Activated naive CD4-positive, alpha-beta T cell treated with anti-CD3 and anti-CD28 coated beads, Interleukin-2, amount 10 ng/mL, durations not matched to agents 7 days and 5 days (primary cell): ENCODE data around the gene ZNF280D.

Experiments used
- CTCF ChIA-PET: fragments of 350-600 bp; sonication (Branson Sonifier 250); formaldehyde crosslinking; loops from one replicate; lab custom pipeline; 2021; ENCODE audit warnings: antibody characterized with exemption; lab: Charles Lee
- DNase-seq: peaks from one replicate; pipeline ENCODE4 v3.0.0-alpha.2; 2020
- H3K27ac Mint-ChIP-seq: one replicate; pipeline ENCODE4 v1.8.0; 2021; ENCODE audit warnings: mild to moderate bottlenecking, moderate library complexity, mixed read lengths
- H3K27me3 Mint-ChIP-seq: one replicate; pipeline ENCODE4 v1.8.0; 2021; ENCODE audit warnings: mild to moderate bottlenecking, mixed read lengths
- H3K36me3 Mint-ChIP-seq: one replicate; pipeline ENCODE4 v1.8.0; 2021; ENCODE audit warnings: mixed read lengths
- H3K4me1 Mint-ChIP-seq: one replicate; pipeline ENCODE4 v1.8.0; 2021; ENCODE audit warnings: mixed read lengths
- H3K4me3 Mint-ChIP-seq: one replicate; pipeline ENCODE4 v1.8.0; 2021; ENCODE audit warnings: mild to moderate bottlenecking, moderate library complexity, mixed read lengths
- H3K9me3 Mint-ChIP-seq: one replicate; pipeline ENCODE4 v1.8.0; 2021; ENCODE audit warnings: mixed read lengths

The ZNF280D gene

DNA sequence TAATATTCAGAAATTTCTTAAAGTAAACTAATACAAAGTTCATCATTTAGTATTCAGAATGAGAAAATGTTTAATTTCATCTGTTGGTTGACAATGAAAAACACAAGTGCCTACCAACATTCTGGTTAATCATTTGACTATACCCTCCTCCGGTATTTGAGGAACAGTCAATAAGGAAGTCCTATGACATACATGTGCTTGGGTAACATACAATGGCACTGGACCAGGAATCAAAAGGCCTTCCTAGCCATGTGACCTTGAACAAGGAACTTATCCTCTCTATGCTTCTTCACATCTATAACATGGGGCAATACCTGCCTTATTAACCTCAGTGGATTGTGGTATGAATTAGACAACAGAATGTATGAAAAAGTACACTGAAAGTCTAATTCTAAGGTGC is 65.8 kb downstream of the ZNF280D start:
- Mint-ChIP-seq H3K27ac (no peak overlapping the region), H3K4me1 (no peaks in the 10 kb centered on the region), H3K36me3 (peaks cover 32% of the 10 kb centered on the region), H3K4me3 (no peak overlapping the region), H3K27me3 (no peaks in the 10 kb centered on the region), H3K9me3 (no peaks in the 10 kb centered on the region)
- CTCF ChIA-PET = interaction anchor here (0.6 kb wide), 1 partner anchor 472 kb away, joined by 3 read pairs; no protein-coding TSS in a partner anchor
- no peak for DNase-seq

DNA sequence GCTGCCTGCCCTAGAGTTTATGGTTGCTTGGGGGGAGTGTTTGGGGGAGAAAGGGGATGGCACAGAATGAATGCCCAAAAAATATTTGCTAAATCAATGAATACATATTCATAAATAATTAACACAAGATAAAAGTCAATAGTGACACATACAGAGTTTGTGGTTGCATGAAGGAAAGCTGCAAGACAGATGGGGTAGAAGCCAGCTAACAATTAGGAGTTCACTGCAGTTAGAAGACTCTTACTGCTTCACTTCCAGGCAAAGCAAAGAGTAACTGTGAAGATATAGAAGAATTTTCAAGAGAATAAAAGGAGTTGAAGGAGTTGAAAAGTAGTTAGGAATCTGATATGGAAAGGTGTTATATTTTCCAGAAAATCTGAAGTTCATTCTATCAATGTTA is 72.4 kb downstream of the ZNF280D start:
- CTCF ChIA-PET = interaction anchor here (1.1 kb wide), 1 partner anchor 39 kb away, joined by 3 read pairs; no protein-coding TSS in a partner anchor
- Mint-ChIP-seq H3K4me1 (peaks cover 2% of the 10 kb centered on the region), H3K4me3 (no peak overlapping the region), H3K27ac (no peak overlapping the region), H3K36me3 (peaks cover 32% of the 10 kb centered on the region), H3K27me3 (no peaks in the 10 kb centered on the region), H3K9me3 (no peaks in the 10 kb centered on the region)
- no peak for DNase-seq

DNA sequence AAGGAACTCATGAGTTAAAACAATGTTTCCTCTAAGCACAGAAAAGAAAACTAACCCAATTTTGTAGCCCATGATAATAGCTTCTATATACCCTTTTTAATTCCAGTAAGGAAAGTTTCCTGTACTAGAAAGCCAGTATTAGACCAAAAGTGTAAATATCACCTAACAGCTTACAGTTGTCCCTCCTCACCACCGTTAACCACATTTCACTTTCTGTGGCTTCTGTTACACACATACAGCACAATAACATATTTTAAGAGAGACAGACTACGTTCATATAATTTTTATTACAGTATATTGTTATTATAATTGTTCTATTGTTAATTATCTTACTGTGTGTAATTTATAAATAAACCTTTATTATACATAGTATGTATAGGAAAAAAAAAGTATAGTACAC is 74.1 kb downstream of the ZNF280D start:
- H3K27me3 Mint-ChIP-seq = no peaks in the 10 kb centered on the region
- H3K4me1 Mint-ChIP-seq = peaks cover 2% of the 10 kb centered on the region
- H3K9me3 Mint-ChIP-seq = no peaks in the 10 kb centered on the region
- no peak for DNase-seq
- H3K27ac Mint-ChIP-seq = no peak overlapping the region
- peaks cover 23% of the 10 kb centered on the region for H3K36me3 Mint-ChIP-seq
- H3K4me3 Mint-ChIP-seq = no peak overlapping the region
- CTCF ChIA-PET = no interaction called here

DNA sequence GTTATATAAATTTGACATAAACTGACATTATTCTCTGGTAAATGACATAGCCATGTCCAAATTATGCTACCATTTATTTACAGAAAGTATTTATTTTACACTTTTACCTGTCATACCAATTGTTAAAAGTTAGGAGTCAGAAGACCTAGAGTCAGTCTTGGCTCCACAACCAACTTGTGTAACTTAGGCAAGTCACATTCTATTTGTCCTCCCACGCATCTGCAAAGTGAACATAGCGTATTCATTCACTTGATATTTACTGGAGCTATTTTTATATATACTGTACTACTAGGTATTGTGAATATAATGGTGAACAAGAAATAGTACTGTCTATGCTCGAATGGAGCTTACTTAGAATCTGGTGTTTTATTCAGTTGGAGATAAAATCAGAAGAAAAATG is 78.7 kb downstream of the ZNF280D start:
- no peak for DNase-seq
- Mint-ChIP-seq H3K4me3 (no peak overlapping the region), H3K4me1 (peaks cover 2% of the 10 kb centered on the region), H3K36me3 (peaks cover 13% of the 10 kb centered on the region), H3K27me3 (no peaks in the 10 kb centered on the region), H3K27ac (no peak overlapping the region), H3K9me3 (no peaks in the 10 kb centered on the region)
- CTCF ChIA-PET = interaction anchor here (0.6 kb wide), 1 partner anchor 12 kb away, joined by 3 read pairs; no protein-coding TSS in a partner anchor

DNA sequence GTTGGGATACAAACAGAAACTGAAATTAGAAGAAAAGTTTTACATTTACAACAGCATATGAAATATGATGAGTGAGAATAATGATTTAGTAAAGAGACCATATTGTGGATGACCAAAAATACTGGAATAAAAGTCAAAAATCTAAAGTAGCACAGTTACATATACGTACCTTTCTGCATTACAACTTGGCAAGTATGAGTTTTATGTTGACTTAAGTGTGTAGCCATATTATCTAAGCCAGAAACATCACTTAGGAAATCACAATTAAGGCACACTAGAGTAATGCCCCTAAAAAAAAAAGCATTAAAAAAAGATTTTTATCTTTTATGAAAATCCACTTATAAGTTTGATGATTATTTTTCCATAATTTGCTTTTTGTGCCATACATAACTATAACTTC is 79.1 kb downstream of the ZNF280D start:
- Mint-ChIP-seq H3K9me3 (no peaks in the 10 kb centered on the region), H3K4me3 (no peak overlapping the region), H3K27ac (no peak overlapping the region), H3K27me3 (no peaks in the 10 kb centered on the region), H3K36me3 (peaks cover 13% of the 10 kb centered on the region), H3K4me1 (peaks cover 2% of the 10 kb centered on the region)
- CTCF ChIA-PET = no interaction called here
- no peak for DNase-seq

DNA sequence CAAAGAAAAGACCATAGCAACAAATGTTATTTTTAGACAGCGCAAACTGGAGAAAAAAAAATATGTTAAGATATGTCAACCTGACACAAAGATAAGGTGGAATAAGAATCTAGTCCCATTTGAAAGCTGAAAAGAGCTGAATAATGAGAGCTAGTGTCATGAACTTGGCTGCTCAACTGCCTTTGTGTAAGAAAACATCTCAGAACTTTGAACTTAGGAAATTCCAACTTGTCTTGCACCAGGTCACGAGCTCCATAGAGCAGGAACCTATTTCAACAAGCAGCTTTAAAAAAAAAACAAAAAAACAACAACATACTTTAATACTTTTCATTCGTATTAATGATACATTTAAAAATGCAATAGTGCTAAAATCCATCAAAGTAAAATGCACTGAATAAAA is 79.5 kb downstream of the ZNF280D start:
- no peaks in the 10 kb centered on the region for H3K27me3 Mint-ChIP-seq
- CTCF ChIA-PET = no interaction called here
- no peak overlapping the region for H3K4me3 Mint-ChIP-seq
- no peaks in the 10 kb centered on the region for H3K9me3 Mint-ChIP-seq
- DNase-seq = no peak
- H3K27ac Mint-ChIP-seq = no peak overlapping the region
- no peaks in the 10 kb centered on the region for H3K4me1 Mint-ChIP-seq
- H3K36me3 Mint-ChIP-seq = peaks cover 13% of the 10 kb centered on the region

DNA sequence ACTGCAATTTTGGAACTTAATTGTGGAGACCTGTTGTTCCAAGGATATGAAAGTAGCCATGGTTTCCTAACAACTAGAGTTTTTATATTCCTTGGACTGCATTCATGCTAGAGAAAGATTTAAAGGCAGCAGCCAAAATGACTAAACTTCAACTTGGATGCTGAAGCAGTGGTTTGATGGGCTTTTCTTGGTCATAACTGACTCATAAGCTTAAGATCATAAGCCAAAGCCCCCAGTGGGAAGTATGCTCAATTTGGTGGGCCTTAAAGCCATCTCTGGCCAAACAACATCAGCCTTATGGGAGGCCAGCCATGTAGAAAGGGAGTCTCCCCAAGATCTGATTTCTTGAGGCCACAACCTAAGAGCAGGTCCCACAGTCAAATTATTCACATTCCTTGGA is 80.2 kb downstream of the ZNF280D start:
- Mint-ChIP-seq H3K9me3 (no peaks in the 10 kb centered on the region), H3K4me1 (no peaks in the 10 kb centered on the region), H3K4me3 (no peak overlapping the region), H3K27ac (no peak overlapping the region), H3K27me3 (no peaks in the 10 kb centered on the region), H3K36me3 (peaks cover 12% of the 10 kb centered on the region)
- CTCF ChIA-PET = no interaction called here
- no peak for DNase-seq

DNA sequence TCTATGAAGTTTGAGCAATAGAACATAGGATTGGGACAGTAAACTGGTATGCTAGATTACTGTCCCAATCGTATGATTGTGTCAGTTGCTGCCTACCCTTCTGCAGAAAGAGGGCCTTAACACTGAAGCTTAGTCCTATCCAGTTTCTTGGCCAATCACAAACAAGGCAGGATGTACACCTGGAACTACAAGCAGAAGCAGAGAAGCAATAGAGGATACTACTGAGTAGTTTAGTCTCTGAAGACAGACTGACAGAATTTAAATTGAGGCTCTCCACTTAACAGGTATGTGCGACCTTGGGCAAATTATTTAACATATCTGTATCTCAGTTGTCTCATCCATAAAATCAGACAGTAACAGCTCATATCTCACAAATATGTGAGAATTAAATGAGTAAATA is 85.0 kb downstream of the ZNF280D start:
- H3K36me3 Mint-ChIP-seq = peaks cover 3% of the 10 kb centered on the region
- H3K4me1 Mint-ChIP-seq = no peaks in the 10 kb centered on the region

DNA sequence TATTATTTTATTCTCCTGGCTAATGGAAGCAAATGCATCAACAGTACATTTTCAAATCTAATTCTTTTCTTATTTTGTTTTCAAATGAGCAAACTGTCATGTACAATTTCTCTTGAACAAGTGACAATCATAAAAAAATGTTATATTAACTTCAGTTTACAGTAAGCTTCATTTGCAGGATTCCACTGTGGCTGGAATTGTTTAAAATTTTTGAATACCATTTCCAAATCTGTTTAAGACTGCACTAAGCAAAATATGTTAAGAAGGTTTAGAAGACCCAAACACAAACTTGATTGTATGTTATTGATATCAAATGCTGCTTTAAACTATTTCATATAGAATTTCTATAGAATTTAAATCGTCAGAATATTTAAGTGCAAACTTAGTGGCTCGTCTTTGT is 92.8 kb downstream of the ZNF280D start:
- no peak overlapping the region for H3K27ac Mint-ChIP-seq
- H3K36me3 Mint-ChIP-seq = peaks cover 2% of the 10 kb centered on the region
- no peaks in the 10 kb centered on the region for H3K27me3 Mint-ChIP-seq
- DNase-seq = no peak
- CTCF ChIA-PET = interaction anchor here (0.8 kb wide), 1 partner anchor 389 kb away, joined by 3 read pairs; no protein-coding TSS in a partner anchor
- no peaks in the 10 kb centered on the region for H3K4me1 Mint-ChIP-seq
- H3K4me3 Mint-ChIP-seq = no peak overlapping the region
- H3K9me3 Mint-ChIP-seq = no peaks in the 10 kb centered on the region

More for the DNA sequence above, 85.0 kb downstream of the ZNF280D start:
- Mint-ChIP-seq H3K9me3 (no peaks in the 10 kb centered on the region), H3K27me3 (no peaks in the 10 kb centered on the region), H3K4me3 (no peak overlapping the region), H3K27ac (no peak overlapping the region)
- CTCF ChIA-PET = no interaction called here
- no peak for DNase-seq

DNA sequence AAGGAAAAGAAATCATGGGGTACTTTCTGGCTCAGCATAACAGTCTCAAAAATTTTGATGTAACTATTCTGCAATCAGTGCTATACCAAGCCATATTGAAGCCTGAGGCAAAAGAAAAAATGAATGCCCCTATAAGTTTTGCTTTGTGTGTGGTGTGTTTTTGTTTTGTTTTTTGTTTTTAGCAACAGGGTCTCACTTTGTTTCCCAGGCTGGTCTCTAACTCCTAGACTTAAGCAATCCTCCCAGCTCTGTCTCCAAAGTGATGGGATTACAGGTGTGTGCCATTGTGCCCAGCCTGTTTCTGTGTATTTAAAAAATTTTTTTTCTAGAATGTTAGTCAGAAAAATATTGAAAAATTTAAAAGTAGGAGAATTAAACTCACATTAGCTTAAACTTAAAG is 93.2 kb downstream of the ZNF280D start:
- H3K27me3 Mint-ChIP-seq = no peaks in the 10 kb centered on the region
- no peak overlapping the region for H3K27ac Mint-ChIP-seq
- H3K9me3 Mint-ChIP-seq = no peaks in the 10 kb centered on the region
- CTCF ChIA-PET = interaction anchor here (0.8 kb wide), 1 partner anchor 389 kb away, joined by 3 read pairs; no protein-coding TSS in a partner anchor
- H3K4me1 Mint-ChIP-seq = no peaks in the 10 kb centered on the region
- H3K4me3 Mint-ChIP-seq = no peak overlapping the region
- H3K36me3 Mint-ChIP-seq = peaks cover 2% of the 10 kb centered on the region
- DNase-seq = no peak

DNA sequence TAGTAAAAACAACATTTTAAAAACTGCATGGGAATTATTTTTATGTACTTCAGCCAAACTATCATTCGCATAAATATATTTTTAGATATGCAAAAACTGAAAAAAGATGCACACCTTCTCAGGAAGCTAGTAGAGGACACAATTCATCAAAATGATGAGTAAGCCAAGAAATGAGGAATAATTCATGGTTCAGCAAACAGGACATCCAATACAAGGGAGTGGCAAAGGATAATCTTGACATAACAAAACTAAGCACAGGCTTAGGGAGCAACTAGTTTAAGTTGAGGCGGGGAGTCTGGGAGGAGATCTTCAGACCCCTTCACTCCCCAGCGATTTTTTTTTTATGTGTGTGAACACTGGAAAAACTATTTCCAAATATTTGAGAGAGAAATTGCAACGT is 93.7 kb downstream of the ZNF280D start:
- DNase-seq = no peak
- CTCF ChIA-PET = no interaction called here
- Mint-ChIP-seq H3K4me3 (no peak overlapping the region), H3K27ac (no peak overlapping the region), H3K36me3 (peaks cover 2% of the 10 kb centered on the region), H3K27me3 (no peaks in the 10 kb centered on the region), H3K4me1 (no peaks in the 10 kb centered on the region), H3K9me3 (no peaks in the 10 kb centered on the region)

DNA sequence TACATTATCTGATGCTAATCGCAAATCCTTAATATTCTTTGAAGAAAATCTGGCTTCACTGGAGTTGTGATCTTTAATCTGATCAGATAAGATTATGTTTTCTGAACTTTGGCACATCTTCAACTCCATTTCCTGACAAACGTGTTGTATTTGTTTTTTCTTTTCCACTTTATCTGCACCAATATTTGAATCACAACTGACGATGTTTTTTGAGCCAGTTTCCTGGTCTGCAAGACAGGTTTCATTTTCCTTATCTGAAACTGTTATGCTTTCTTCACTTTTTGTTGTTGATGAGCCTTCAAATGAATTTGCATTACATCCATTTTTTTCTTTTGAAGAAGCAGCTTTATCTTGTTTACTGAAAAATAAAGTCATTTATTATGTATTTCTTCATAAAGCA is 101.5 kb downstream of the ZNF280D start:
- Mint-ChIP-seq H3K4me3 (no peak overlapping the region), H3K4me1 (peaks cover 5% of the 10 kb centered on the region), H3K9me3 (no peaks in the 10 kb centered on the region), H3K27me3 (no peaks in the 10 kb centered on the region), H3K36me3 (peaks cover 8% of the 10 kb centered on the region), H3K27ac (no peak overlapping the region)
- CTCF ChIA-PET = no interaction called here
- DNase-seq = no peak

DNA sequence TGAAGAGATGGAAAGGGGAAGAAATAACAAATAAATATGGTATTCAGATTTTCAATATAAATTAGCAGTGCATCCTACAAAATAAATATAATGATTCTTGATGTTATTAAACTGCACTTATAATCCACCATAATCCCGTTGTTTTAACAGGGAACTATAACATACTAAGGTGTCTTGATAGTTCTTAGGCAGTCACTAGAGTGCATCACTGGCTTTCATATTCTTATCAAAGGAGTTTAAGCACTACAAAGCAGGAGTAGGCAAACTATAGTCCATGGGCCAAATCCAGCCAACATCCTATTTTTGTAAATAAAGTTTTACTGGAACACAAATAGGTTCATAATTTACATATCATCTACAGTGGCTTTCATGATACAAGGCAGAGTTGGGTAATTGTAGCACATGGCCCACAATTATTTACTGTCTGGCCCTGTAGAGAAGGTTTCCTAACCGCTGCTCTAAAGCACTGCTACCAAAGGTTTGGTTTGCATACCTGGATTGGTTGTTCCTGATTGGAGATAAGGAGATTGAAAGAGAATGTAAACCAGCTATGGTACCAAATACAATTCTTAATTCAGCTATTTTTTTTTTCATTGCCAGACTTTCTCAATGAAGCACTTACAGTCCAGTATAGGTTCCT is 104.3 kb downstream of the ZNF280D start:
- no peaks in the 10 kb centered on the region for H3K27me3 Mint-ChIP-seq
- no peaks in the 10 kb centered on the region for H3K9me3 Mint-ChIP-seq
- H3K27ac Mint-ChIP-seq = no peak overlapping the region
- DNase-seq = no peak
- H3K4me3 Mint-ChIP-seq = no peak overlapping the region
- peaks cover 5% of the 10 kb centered on the region for H3K4me1 Mint-ChIP-seq
- CTCF ChIA-PET = interaction anchor here (0.9 kb wide), 1 partner anchor 241 kb away, joined by 3 read pairs; no protein-coding TSS in a partner anchor
- H3K36me3 Mint-ChIP-seq = peaks cover 6% of the 10 kb centered on the region

DNA sequence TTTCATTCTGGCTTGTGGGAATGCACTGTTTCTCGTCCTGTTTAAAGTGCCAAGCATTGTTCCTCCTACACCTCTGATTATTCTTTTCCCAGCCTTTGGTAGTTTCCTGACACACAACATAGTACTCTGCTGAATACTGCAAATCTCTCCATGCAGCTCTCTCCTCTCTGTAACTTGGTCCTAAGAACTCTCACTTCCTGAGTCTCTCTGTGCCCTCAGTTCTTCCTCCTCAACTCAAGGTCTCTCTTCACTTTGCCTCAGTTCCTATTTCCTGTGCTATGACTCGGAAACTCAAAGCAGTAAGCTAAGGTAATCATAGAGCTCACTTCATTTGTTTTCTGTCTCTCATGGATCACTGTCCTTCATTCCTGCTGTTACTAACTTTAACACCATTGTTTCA is 113.4 kb downstream of the ZNF280D start:
- Mint-ChIP-seq H3K27me3 (peaks cover 3% of the 10 kb centered on the region), H3K4me3 (no peak overlapping the region), H3K36me3 (no peaks in the 10 kb centered on the region), H3K27ac (no peak overlapping the region), H3K4me1 (no peaks in the 10 kb centered on the region), H3K9me3 (no peaks in the 10 kb centered on the region)
- CTCF ChIA-PET = interaction anchor here (1.2 kb wide), 1 partner anchor 129 kb away, joined by 3 read pairs; no protein-coding TSS in a partner anchor
- no peak for DNase-seq

DNA sequence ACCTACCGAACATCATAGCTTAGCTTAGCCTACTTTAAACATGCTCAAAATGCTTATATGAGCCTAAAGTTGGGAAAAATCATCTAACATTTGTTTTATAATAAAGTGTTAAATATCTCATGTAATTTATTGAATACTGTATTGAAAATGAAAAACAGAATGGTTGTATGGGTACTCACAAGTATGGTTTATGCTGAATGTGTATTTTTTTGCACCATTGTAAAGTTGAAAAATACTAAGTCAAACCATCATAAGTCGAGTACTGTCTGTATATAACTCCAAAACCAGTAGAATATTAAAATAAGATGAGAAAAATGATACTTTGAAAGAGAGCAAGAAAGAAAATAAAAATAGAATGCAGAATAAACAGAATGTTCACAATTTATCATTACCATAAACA is 115.7 kb downstream of the ZNF280D start:
- no peak for DNase-seq
- no peak overlapping the region for H3K4me3 Mint-ChIP-seq
- H3K36me3 Mint-ChIP-seq = no peaks in the 10 kb centered on the region
- H3K27ac Mint-ChIP-seq = no peak overlapping the region
- H3K9me3 Mint-ChIP-seq = no peaks in the 10 kb centered on the region
- H3K27me3 Mint-ChIP-seq = peaks cover 16% of the 10 kb centered on the region
- CTCF ChIA-PET = no interaction called here
- H3K4me1 Mint-ChIP-seq = peaks cover 6% of the 10 kb centered on the region
